Endothelial cell of umbilical vein (primary cell): ENCODE data around the gene RAB3IL1. TPM values are rescaled to one million over a fixed set of nuclear protein-coding genes. Genes with fewer than 3 reads are reported as not detected.

Experiments used
- BruUV-seq: library from RNA; stranded (reverse); fragments of 400-500 nt; replicated peaks from 2 replicates; lab custom pipeline; 2021; lab: Mats Ljungman, UMichigan
- CTCF ChIA-PET: fragments of 300-600, 350-600 bp; sonication (Branson Sonifier 250); formaldehyde crosslinking; loops from one replicate; lab custom pipeline; 2021; ENCODE audit warnings: antibody characterized with exemption, inconsistent platforms; lab: Charles Lee
- POLR2A ChIA-PET: fragments of 300-600, 350-600 bp; sonication (Branson Sonifier 250); formaldehyde crosslinking; loops from one replicate; lab custom pipeline; 2021; ENCODE audit warnings: antibody characterized with exemption, inconsistent platforms; lab: Charles Lee
- DNase-seq: peaks from one replicate; pipeline ENCODE4 v3.0.0-alpha.2; 2011; ENCODE audit warnings: low read depth, low spot score
- FAIRE-seq: peaks from 2 replicates; lab custom pipeline; 2011; peaks lifted over from hg19 to GRCh38; lab: Jason Lieb, UNC
- H2AFZ ChIP-seq: 2 replicates; pipeline ENCODE4 v1.6.0; 2012; ENCODE audit warnings: low read depth, low read length, control low read depth, inconsistent platforms
- H3K27ac ChIP-seq: 2 replicates; pipeline ENCODE4 v1.5.1; 2011; ENCODE audit warnings: low read depth, mild to moderate bottlenecking, control low read depth, low read length, moderate library complexity; ENCODE audit not compliant: insufficient read depth
- H3K27me3 ChIP-seq, 2 experiments: 2 replicates each; pipeline versions ENCODE4 v1.6.0 to v1.6.1; 2011; ENCODE audit warnings: low read length in 2 of 2, mixed read lengths in 1 of 2; ENCODE audit not compliant: control insufficient read depth in 2 of 2, insufficient read depth in 2 of 2
- H3K36me3 ChIP-seq, 2 experiments: 2 replicates in 1 of 2; 3 replicates in 1 of 2; pipeline ENCODE4 v1.5.1; 2011; ENCODE audit warnings: low read length in 2 of 2, mild to moderate bottlenecking in 1 of 2, moderate library complexity in 1 of 2; ENCODE audit not compliant: control insufficient read depth in 2 of 2, insufficient read depth in 2 of 2; ENCODE audit errors: extremely low read depth in 1 of 2
- H3K4me1 ChIP-seq: 3 replicates; pipeline ENCODE4 v1.5.1; 2011; ENCODE audit warnings: mild to moderate bottlenecking, low read length; ENCODE audit not compliant: control insufficient read depth, insufficient read depth; ENCODE audit errors: extremely low read depth
- H3K4me2 ChIP-seq: 2 replicates; pipeline ENCODE4 v1.6.1; 2011; ENCODE audit warnings: low read length, control low read depth, mixed read lengths; ENCODE audit not compliant: insufficient read depth
- H3K4me3 ChIP-seq, 3 experiments: fragments of 200-600 bp in 1 of 3; sonication (generic), shearing (Covaris generic) in 1 of 3; replicated peaks in 1 of 3; 2 replicates each; pipeline ENCODE4 v1.5.1; 2011 to 2016; ENCODE audit warnings: control low read depth in 3 of 3, low read length in 3 of 3, mild to moderate bottlenecking in 2 of 3, inconsistent platforms in 1 of 3, low read depth in 1 of 3, moderate library complexity in 1 of 3; ENCODE audit not compliant: insufficient read depth in 1 of 3
- H3K79me2 ChIP-seq: 2 replicates; pipeline ENCODE4 v1.6.0; 2012; ENCODE audit warnings: low read length, inconsistent platforms; ENCODE audit not compliant: control insufficient read depth, insufficient read depth
- H3K9ac ChIP-seq: replicated peaks from 2 replicates; pipeline ENCODE3; 2011; ENCODE audit warnings: low read length, control low read depth; ENCODE audit not compliant: insufficient read depth; ENCODE audit errors: extremely low read depth
- H3K9me1 ChIP-seq: replicated peaks from 3 replicates; pipeline ENCODE4 v1.6.0; 2011; ENCODE audit warnings: mild to moderate bottlenecking, low read length; ENCODE audit not compliant: control insufficient read depth, insufficient read depth; ENCODE audit errors: extremely low read depth
- H3K9me3 ChIP-seq: replicated peaks from 2 replicates; pipeline ENCODE4 v1.5.1; 2012; ENCODE audit warnings: low read length, inconsistent platforms; ENCODE audit not compliant: control insufficient read depth, insufficient read depth
- H4K20me1 ChIP-seq: replicated peaks from 2 replicates; pipeline ENCODE3; 2011; ENCODE audit warnings: mild to moderate bottlenecking, low read length; ENCODE audit not compliant: control insufficient read depth, insufficient read depth; ENCODE audit errors: extremely low read depth
- EZH2 ChIP-seq: IDR thresholded peaks from 2 replicates; pipeline ENCODE4 v1.6.1; 2012; ENCODE audit warnings: borderline replicate concordance, low read depth, mild to moderate bottlenecking, moderate library complexity, low read length, inconsistent platforms; ENCODE audit not compliant: severe bottlenecking
- FOS ChIP-seq: IDR thresholded peaks from 2 replicates; pipeline ENCODE4 v1.6.1; 2011; ENCODE audit warnings: mild to moderate bottlenecking, low read length, moderate library complexity, borderline replicate concordance; ENCODE audit not compliant: insufficient read depth
- GATA2 ChIP-seq: IDR thresholded peaks from 2 replicates; pipeline ENCODE4 v1.7.0; 2011; ENCODE audit warnings: low read depth, mild to moderate bottlenecking, moderate library complexity, mixed read lengths, low read length; ENCODE audit not compliant: insufficient read length, insufficient read depth
- JUN ChIP-seq: IDR thresholded peaks from 2 replicates; pipeline ENCODE4 v1.6.1; 2011; ENCODE audit warnings: borderline replicate concordance, low read depth; ENCODE audit not compliant: insufficient read length, insufficient read depth
- MYC ChIP-seq: IDR thresholded peaks from one replicate; pipeline ENCODE4 v1.6.1; 2011; ENCODE audit warnings: mild to moderate bottlenecking, low read depth, low read length
- POLR2A ChIP-seq: IDR thresholded peaks from 2 replicates; pipeline ENCODE4 v1.6.1; 2012; ENCODE audit warnings: low read depth, mild to moderate bottlenecking, control low read depth, low read length
- POLR2AphosphoS5 ChIP-seq: IDR thresholded peaks from 2 replicates; pipeline ENCODE4 v1.6.1; 2012; ENCODE audit warnings: low read depth, mild to moderate bottlenecking, control low read depth, low read length, moderate library complexity; ENCODE audit not compliant: insufficient read depth
- dilution Hi-C: fragments of 300-500 bp; cut with MboI; formaldehyde crosslinking; loops from one replicate; pipeline ENCODE4 v1.15.0; 2019; ENCODE audit warnings: low sequenced_read_pairs; ENCODE audit not compliant: extremely low pct_ligation_motif_present
- intact Hi-C: fragments of 100-400 bp; cut with micrococcal nuclease; formaldehyde crosslinking; loops from one replicate; pipeline ENCODE4 v1.10.0; 2022
- polyA plus RNA-seq, 4 experiments: library from polyadenylated mRNA; depleted of rRNA in 3 of 4; stranded (reverse) in 3 of 4; unstranded in 1 of 4; fragments of >200 nt; gene quantifications; 2 replicates each; pipeline versions ENCODE4 v1.2.1 to v1.2.3, GENCODE V29; 2011 to 2012; ENCODE audit warnings: missing spikeins in 1 of 4
- total RNA-seq: library from RNA; stranded (reverse); gene quantifications from 2 replicates; pipeline ENCODE4 v1.2.3, GENCODE V29; 2021
- TF ChIP-seq, protein P1 (sequence below), 2 donors: IDR thresholded peaks; 1 replicate in 1 of 2; 2 replicates in 1 of 2; pipeline ENCODE4 v1.5.1; 2011; ENCODE audit warnings: low read length in 2 of 2, mild to moderate bottlenecking in 2 of 2, moderate library complexity in 2 of 2, control low read depth in 1 of 2, inconsistent platforms in 1 of 2, low read depth in 1 of 2; ENCODE audit not compliant: insufficient read depth in 1 of 2; ENCODE audit errors: extremely low read depth in 1 of 2
- TF ChIP-seq, protein P2 (sequence below): IDR thresholded peaks from 2 replicates; pipeline ENCODE4 v1.6.1; 2011; ENCODE audit not compliant: insufficient read depth, insufficient read length

Gene RAB3IL1
- total and polyA plus RNA-seq, 2 donors (not counting 3 experiments of a cell fraction or from before 2014, with no cell fraction given): 1.8 to 3.6 TPM

DNA sequence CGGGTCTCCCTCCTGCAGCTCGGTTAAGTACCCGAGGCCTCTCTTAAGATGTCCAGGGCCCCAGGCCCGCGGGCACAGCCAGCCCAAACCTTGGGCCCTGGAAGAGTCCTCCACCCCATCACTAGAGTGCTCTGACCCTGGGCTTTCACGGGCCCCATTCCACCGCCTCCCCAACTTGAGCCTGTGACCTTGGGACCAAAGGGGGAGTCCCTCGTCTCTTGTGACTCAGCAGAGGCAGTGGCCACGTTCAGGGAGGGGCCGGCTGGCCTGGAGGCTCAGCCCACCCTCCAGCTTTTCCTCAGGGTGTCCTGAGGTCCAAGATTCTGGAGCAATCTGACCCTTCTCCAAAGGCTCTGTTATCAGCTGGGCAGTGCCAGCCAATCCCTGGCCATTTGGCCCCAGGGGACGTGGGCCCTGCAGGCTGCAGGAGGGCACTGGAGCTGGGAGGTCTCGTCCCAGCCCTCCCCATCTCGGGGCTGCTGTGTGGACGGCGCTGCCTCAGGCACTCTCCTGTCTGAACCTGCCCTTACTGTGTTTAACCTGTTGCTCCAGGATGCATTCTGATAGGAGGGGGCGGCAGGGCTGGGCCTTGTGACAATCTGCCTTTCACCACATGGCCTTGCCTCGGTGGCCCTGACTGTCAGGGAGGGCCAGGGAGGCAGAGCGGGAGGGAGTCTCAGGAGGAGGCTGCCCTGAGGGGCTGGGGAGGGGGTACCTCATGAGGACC, 51.0 kb downstream of the RAB3IL1 start:
- BruUV-seq: TSS peak; percentile 55
- TF ChIP-seq GATA2: no peak
- TF ChIP-seq JUN: no peak
- no peak for TF ChIP-seq MYC
- no peak for TF ChIP-seq EZH2
- TF ChIP-seq, protein P1, sequence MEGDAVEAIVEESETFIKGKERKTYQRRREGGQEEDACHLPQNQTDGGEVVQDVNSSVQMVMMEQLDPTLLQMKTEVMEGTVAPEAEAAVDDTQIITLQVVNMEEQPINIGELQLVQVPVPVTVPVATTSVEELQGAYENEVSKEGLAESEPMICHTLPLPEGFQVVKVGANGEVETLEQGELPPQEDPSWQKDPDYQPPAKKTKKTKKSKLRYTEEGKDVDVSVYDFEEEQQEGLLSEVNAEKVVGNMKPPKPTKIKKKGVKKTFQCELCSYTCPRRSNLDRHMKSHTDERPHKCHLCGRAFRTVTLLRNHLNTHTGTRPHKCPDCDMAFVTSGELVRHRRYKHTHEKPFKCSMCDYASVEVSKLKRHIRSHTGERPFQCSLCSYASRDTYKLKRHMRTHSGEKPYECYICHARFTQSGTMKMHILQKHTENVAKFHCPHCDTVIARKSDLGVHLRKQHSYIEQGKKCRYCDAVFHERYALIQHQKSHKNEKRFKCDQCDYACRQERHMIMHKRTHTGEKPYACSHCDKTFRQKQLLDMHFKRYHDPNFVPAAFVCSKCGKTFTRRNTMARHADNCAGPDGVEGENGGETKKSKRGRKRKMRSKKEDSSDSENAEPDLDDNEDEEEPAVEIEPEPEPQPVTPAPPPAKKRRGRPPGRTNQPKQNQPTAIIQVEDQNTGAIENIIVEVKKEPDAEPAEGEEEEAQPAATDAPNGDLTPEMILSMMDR (IDR thresholded peaks at IDR 0.05; ENCODE audit: extremely low read depth in 1 of 2, insufficient read depth in 1 of 2, low read depth in 1 of 2, low read length in 2 of 2): no peak
- TF ChIP-seq POLR2A: no peak
- no peak for TF ChIP-seq FOS
- TF ChIP-seq POLR2AphosphoS5: no peak
- TF ChIP-seq, protein P2, sequence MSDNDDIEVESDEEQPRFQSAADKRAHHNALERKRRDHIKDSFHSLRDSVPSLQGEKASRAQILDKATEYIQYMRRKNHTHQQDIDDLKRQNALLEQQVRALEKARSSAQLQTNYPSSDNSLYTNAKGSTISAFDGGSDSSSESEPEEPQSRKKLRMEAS: no peak
- no peak overlapping the region for H2AFZ ChIP-seq
- H4K20me1 ChIP-seq: no peaks in the 10 kb centered on the region
- H3K9ac ChIP-seq: no peak overlapping the region
- H3K4me1 ChIP-seq: peaks cover 2% of the 10 kb centered on the region
- ChIA-PET POLR2A (no interaction called here), CTCF (interaction anchor here (0.9 to 1.8 kb wide), 2 partner anchors 33 to 242 kb away, joined by 3 to 11 read pairs; no protein-coding TSS in a partner anchor)
- H3K9me3 ChIP-seq: no peaks in the 10 kb centered on the region
- peaks cover 12 to 23% of the 10 kb centered on the region in 2 experiments for H3K36me3 ChIP-seq
- H3K27ac ChIP-seq: no peak overlapping the region
- intact Hi-C loops (no loop called here), dilution Hi-C loops (no loop called here)
- H3K4me2 ChIP-seq: no peak overlapping the region
- FAIRE-seq: no peak
- no peak for DNase-seq
- H3K79me2 ChIP-seq: no peaks in the 10 kb centered on the region
- no peak overlapping the region for H3K4me3 ChIP-seq
- H3K9me1 ChIP-seq: no peaks in the 10 kb centered on the region
- H3K27me3 ChIP-seq: no peaks in the 10 kb centered on the region
